ENCODE results near the gene TBC1D1. TPM values are rescaled to one million over a fixed set of nuclear protein-coding genes. Genes with fewer than 3 reads are reported as not detected.

Gene TBC1D1
- total RNA-seq, 1 donor from 2014 or later, result 56.5 TPM

DNA sequence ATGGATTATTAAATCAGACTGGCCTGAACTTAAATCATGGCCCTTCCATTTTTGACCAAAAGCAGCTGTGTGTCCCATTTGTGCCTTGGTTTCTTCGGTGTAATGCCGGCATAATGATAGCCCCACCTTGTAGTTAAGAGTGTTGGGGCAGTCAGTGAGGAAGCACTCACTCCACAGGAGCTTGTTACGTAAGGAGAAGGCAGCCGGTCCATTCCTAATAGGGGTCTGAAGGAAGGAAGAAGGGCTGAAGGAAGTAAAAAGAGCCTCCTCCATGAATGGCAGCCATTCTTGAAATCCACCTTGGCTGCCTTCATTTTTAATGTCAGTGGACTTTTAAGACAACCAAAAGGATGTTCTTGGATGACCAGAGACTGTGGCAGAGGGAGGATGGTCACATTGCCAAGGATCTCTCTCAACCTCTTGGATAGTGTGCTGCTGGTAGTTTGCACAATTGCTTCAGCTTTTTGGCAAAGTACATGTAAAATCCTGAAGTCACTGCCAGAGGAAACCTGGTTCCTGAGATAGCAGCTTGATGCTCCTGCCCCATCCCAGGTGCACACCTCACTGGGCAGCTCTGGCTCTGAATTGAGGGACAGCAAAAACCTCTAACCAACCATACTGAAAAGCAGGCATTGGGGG lies 182.8 kb downstream of the TBC1D1 start:
- peaks cover 32% of the 10 kb centered on the region for H3K4me1 ChIP-seq
- ATAC-seq, result no peak
- intact Hi-C loops (cut with DNase I), result no loop called here

DNA sequence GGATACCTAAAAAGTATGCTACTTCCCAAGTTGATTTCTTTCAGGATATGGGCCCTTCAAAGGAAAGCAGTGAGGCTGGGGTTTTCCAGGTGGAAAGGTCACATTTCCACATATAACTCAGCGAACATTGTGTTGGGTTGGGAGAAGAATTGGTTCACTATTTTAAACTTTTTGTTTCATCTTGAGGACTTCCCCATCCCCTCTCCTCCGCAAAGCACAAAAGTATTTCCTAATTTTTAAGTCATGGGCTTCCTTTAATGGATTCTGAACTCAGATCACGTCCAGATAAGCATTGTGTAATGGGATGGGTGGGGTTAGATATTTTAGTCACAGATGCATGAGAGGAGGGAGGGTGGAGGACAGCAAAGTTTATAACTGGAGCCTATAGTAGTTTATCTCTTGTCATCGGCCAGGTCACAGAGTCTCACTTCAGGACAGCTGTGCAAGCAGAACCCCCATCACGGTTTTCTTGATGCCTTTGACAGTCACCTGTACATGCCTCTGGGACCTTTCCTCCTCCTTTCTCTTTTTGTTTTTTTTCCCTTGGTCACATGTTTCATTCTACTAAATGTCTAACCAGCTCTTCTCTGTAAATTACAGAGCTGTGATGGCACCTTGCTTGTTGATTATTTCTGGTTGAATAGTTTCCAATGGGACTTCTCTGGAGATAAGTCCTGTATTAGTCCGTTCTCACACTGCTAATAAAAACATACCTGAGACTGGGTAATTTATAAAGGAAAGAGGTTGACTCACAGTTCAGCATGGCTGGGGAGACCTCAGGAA lies 184.7 kb downstream of the TBC1D1 start:
- ATAC-seq, result peak; percentile 72 to 76
- Histone ChIP-seq H3K27ac (peak overlapping the region; percentile 66), H3K4me1 (peaks cover 35% of the 10 kb centered on the region), H3K4me3 (no peak overlapping the region), H3K27me3 (ENCODE audit: low read depth) (no peaks in the 10 kb centered on the region), H3K9me3 (no peaks in the 10 kb centered on the region), H3K36me3 (no peaks in the 10 kb centered on the region)
- DNase-seq, result no peak
- intact Hi-C loops (cut with DNase I), result no loop called here
- TF ChIP-seq, protein P1, sequence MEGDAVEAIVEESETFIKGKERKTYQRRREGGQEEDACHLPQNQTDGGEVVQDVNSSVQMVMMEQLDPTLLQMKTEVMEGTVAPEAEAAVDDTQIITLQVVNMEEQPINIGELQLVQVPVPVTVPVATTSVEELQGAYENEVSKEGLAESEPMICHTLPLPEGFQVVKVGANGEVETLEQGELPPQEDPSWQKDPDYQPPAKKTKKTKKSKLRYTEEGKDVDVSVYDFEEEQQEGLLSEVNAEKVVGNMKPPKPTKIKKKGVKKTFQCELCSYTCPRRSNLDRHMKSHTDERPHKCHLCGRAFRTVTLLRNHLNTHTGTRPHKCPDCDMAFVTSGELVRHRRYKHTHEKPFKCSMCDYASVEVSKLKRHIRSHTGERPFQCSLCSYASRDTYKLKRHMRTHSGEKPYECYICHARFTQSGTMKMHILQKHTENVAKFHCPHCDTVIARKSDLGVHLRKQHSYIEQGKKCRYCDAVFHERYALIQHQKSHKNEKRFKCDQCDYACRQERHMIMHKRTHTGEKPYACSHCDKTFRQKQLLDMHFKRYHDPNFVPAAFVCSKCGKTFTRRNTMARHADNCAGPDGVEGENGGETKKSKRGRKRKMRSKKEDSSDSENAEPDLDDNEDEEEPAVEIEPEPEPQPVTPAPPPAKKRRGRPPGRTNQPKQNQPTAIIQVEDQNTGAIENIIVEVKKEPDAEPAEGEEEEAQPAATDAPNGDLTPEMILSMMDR (IDR thresholded peaks at IDR 0.05), result no peak

More for the DNA sequence above, 182.8 kb downstream of the TBC1D1 start:
- TF ChIP-seq, protein P1 (IDR thresholded peaks at IDR 0.05), result no peak
- Histone ChIP-seq H3K9me3 (no peaks in the 10 kb centered on the region), H3K27ac (no peak overlapping the region), H3K4me3 (no peak overlapping the region), H3K36me3 (no peaks in the 10 kb centered on the region), H3K27me3 (ENCODE audit: low read depth) (no peaks in the 10 kb centered on the region)
- no peak for DNase-seq

DNA sequence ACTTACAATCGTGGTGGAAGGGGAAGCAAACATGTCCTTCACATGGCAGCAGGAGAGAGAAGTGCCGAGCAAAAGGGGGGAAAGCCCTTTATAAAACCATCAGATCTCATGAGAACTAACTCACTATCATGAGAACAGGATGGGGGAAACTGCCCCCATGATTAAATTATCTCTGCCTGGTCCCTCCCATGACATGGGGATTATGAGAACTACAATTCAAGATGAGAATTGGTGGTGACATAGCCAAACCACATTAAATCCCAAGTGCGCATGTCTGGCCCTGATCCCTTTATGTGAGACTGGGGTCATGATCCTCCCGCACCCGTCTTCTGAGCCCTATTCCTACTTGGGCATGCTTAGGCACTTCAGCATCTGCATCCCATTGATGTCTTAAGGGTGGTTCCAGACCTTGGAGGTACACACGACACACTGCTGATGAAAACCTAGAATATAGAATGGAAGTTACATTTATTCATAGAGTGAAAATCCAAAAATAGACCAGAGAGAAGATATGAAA lies 185.3 kb downstream of the TBC1D1 start:
- no peak overlapping the region for H3K4me3 ChIP-seq
- DNase-seq (no peak), ATAC-seq (no peak)

DNA sequence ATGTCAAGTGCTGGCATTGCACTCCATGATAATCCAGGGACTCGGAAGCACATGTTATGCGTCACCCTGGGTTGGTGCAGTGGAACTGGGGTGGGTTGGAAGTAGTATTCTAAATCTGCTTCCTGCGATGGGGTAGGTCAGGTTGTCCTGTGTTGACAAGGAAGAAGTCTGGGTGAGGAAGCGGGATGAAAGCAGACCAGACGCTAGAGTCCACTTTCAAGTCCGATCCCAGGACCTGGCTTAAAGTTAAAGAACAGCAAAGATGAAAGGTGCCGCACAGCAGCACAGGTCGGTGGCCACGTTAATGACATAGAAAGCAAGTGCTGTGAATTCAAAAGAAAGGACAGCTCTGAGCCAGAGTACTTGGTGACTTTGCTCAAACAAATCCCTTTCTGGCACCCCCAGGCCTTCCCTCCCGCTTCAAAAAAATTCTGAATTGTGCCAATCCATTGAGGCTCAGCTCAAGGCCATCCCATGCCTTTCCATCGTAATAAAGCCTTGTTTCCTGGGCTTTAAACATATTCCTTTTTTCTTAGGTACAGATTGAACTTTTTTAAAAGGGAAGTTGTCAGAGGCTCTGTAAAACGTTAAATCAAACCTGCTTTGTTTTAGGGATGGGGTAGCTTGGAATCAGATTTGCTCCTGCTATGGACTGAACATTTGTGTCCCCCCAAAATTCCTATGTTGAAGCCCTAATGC lies 187.1 kb downstream of the TBC1D1 start:
- ATAC-seq, result no peak

More for the DNA sequence above, 185.3 kb downstream of the TBC1D1 start:
- Histone ChIP-seq H3K4me1 (peaks cover 32% of the 10 kb centered on the region), H3K36me3 (no peaks in the 10 kb centered on the region), H3K9me3 (no peaks in the 10 kb centered on the region), H3K27ac (peak overlapping the region; percentile 66), H3K27me3 (ENCODE audit: low read depth) (no peaks in the 10 kb centered on the region)
- intact Hi-C loops (cut with DNase I), result no loop called here
- TF ChIP-seq, protein P1 (IDR thresholded peaks at IDR 0.05), result no peak

More for the DNA sequence above, 187.1 kb downstream of the TBC1D1 start:
- intact Hi-C loops (cut with DNase I), result no loop called here
- Histone ChIP-seq H3K27me3 (ENCODE audit: low read depth) (no peaks in the 10 kb centered on the region), H3K4me3 (no peak overlapping the region), H3K36me3 (no peaks in the 10 kb centered on the region), H3K27ac (peak overlapping the region; percentile 66), H3K9me3 (no peaks in the 10 kb centered on the region), H3K4me1 (peaks cover 22% of the 10 kb centered on the region)
- no peak for DNase-seq
- TF ChIP-seq, protein P1 (IDR thresholded peaks at IDR 0.05), result no peak

Data from lower lobe of right lung (tissue), 2 donors.